ENCODE measurements around the gene SLC13A2. TPM values are rescaled to one million over a fixed set of nuclear protein-coding genes. Genes with fewer than 3 reads are reported as not detected.

Gene SLC13A2
- total RNA-seq, 1 experiment from 2014 or later: 0.57 TPM

- Mint-ChIP-seq H3K36me3 (ENCODE audit: insufficient read depth, unreplicated experiment) (no peaks in the 10 kb centered on the region), H3K4me3 (ENCODE audit: unreplicated experiment) (no peak overlapping the region), H3K9me3 (ENCODE audit: unreplicated experiment) (no peaks in the 10 kb centered on the region), H3K4me1 (ENCODE audit: low read depth, unreplicated experiment) (no peaks in the 10 kb centered on the region), H3K27ac (ENCODE audit: unreplicated experiment) (no peak overlapping the region), H3K27me3 (ENCODE audit: insufficient read depth, unreplicated experiment) (no peaks in the 10 kb centered on the region)
- intact Hi-C loops (cut with micrococcal nuclease; ENCODE audit: unreplicated experiment): no loop called here
- ChIA-PET CTCF (no interaction called here), POLR2A (no interaction called here)
- Histone ChIP-seq H3K4me1 (no peaks in the 10 kb centered on the region), H3K4me3 (ENCODE audit: low read depth, low read length) (no peak overlapping the region), H3K27me3 (replicated peaks; ENCODE audit: control insufficient read depth, insufficient read depth, low read length) (no peaks in the 10 kb centered on the region), H3K36me3 (ENCODE audit: control insufficient read depth, insufficient read depth, low read length) (no peaks in the 10 kb centered on the region), H3K9me3 (no peaks in the 10 kb centered on the region)
- no peak for TF ChIP-seq CTCF (IDR thresholded peaks at IDR 0.05; ENCODE audit: insufficient read depth in 1 of 2, low read depth in 1 of 2, low read length in 1 of 2, severe bottlenecking in 1 of 2, unreplicated experiment in 1 of 2)
- no peak for DNase-seq
- no TSS peak for BruUV-seq (replicated peaks)
Observed at GRCh38 chr17:28538296-28538895, 65.0 kb downstream of the SLC13A2 start.

- H3K9me3 Mint-ChIP-seq (ENCODE audit: unreplicated experiment): no peaks in the 10 kb centered on the region
- Histone ChIP-seq H3K27me3 (replicated peaks; ENCODE audit: control insufficient read depth, insufficient read depth, low read length) (no peaks in the 10 kb centered on the region), H3K9me3 (no peaks in the 10 kb centered on the region), H3K4me1 (0 out of 2 replicates have a peak, but pooled peaks cover 6% of the 10 kb centered on the region), H3K36me3 (ENCODE audit: control insufficient read depth, insufficient read depth, low read length) (no peaks in the 10 kb centered on the region), H3K4me3 (ENCODE audit: low read depth, low read length) (no peak overlapping the region)
- DNase-seq: no peak
- ChIA-PET POLR2A (no interaction called here), CTCF (interaction anchor here (0.5 to 1.8 kb wide), 3 partner anchors 37 to 143 kb away, joined by 4 to 7 read pairs (median 4); no protein-coding TSS in a partner anchor)
- no TSS peak for BruUV-seq (replicated peaks)
- intact Hi-C loops (cut with micrococcal nuclease; ENCODE audit: unreplicated experiment): loop anchor here (1.0 to 10.0 kb wide), 4 partner anchors 15 to 175 kb away; partner anchors contain the start of gene SEBOX
- no peak overlapping the region for H3K27ac Mint-ChIP-seq (ENCODE audit: unreplicated experiment)
- H3K4me3 Mint-ChIP-seq (ENCODE audit: unreplicated experiment): no peak overlapping the region
- TF ChIP-seq CTCF (IDR thresholded peaks at IDR 0.05; ENCODE audit: insufficient read depth in 1 of 2, low read depth in 1 of 2, low read length in 1 of 2, severe bottlenecking in 1 of 2, unreplicated experiment in 1 of 2): no peak
- peaks cover 7% of the 10 kb centered on the region for H3K4me1 Mint-ChIP-seq (ENCODE audit: low read depth, unreplicated experiment)
- H3K27me3 Mint-ChIP-seq (ENCODE audit: insufficient read depth, unreplicated experiment): no peaks in the 10 kb centered on the region
- no peaks in the 10 kb centered on the region for H3K36me3 Mint-ChIP-seq (ENCODE audit: insufficient read depth, unreplicated experiment)
Observed at GRCh38 chr17:28540231-28540630, 66.8 kb downstream of the SLC13A2 start.

DNA sequence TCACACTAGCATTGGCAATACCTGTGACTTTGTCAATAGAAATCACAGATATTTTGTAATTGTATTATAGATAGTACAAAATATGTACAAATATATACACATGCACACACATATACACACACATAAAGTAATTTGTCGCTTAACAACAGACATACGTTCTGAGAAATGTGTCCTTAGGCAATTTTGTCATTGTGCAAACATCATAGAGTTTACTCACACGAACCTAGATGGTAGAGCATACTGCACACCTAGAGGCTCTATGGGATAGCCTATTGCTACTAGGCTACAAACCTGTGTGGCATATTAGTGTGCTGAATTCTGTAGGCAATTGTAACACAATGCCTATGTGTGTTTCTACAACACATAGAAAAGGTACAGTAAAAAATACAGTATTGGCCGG, 68.0 kb downstream of the SLC13A2 start:
- intact Hi-C loops (cut with micrococcal nuclease; ENCODE audit: unreplicated experiment): loop anchor here (10.0 kb wide), 2 partner anchors 97 to 177 kb away; partner anchors contain the start of gene SEBOX
- Histone ChIP-seq H3K27me3 (replicated peaks; ENCODE audit: control insufficient read depth, insufficient read depth, low read length) (no peaks in the 10 kb centered on the region), H3K36me3 (ENCODE audit: control insufficient read depth, insufficient read depth, low read length) (no peaks in the 10 kb centered on the region), H3K4me3 (ENCODE audit: low read depth, low read length) (no peak overlapping the region), H3K4me1 (0 out of 2 replicates have a peak, but pooled peaks cover 6% of the 10 kb centered on the region), H3K9me3 (no peaks in the 10 kb centered on the region)
- Mint-ChIP-seq H3K27me3 (ENCODE audit: insufficient read depth, unreplicated experiment) (no peaks in the 10 kb centered on the region), H3K4me1 (ENCODE audit: low read depth, unreplicated experiment) (peaks cover 13% of the 10 kb centered on the region), H3K27ac (ENCODE audit: unreplicated experiment) (no peak overlapping the region), H3K4me3 (ENCODE audit: unreplicated experiment) (no peak overlapping the region), H3K36me3 (ENCODE audit: insufficient read depth, unreplicated experiment) (no peaks in the 10 kb centered on the region), H3K9me3 (ENCODE audit: unreplicated experiment) (no peaks in the 10 kb centered on the region)
- ChIA-PET POLR2A (no interaction called here), CTCF (interaction anchor here (0.7 to 1.8 kb wide), 3 partner anchors 38 to 66 kb away, joined by 3 to 7 read pairs (median 3); no protein-coding TSS in a partner anchor)
- TF ChIP-seq CTCF (IDR thresholded peaks at IDR 0.05; ENCODE audit: insufficient read depth in 1 of 2, low read depth in 1 of 2, low read length in 1 of 2, severe bottlenecking in 1 of 2, unreplicated experiment in 1 of 2): no peak
- no peak for DNase-seq
- BruUV-seq (replicated peaks): no TSS peak

All from Caco-2 (cell line).